GM12873 (cell line): ENCODE results near the gene SURF4.

Source experiments
- TF ChIP-seq, protein P1 (sequence below): IDR thresholded peaks from 2 replicates; pipeline ENCODE4 v1.5.1; 2012; ENCODE audit warnings: low read depth, mild to moderate bottlenecking, moderate library complexity, low read length, control low read depth; ENCODE audit not compliant: insufficient read depth; ENCODE audit errors: missing control alignments

SURF4 gene

GRCh38 chr9:133394687-133395271 lies 18.9 kb upstream of the SURF4 start:
- TF ChIP-seq, protein P1, sequence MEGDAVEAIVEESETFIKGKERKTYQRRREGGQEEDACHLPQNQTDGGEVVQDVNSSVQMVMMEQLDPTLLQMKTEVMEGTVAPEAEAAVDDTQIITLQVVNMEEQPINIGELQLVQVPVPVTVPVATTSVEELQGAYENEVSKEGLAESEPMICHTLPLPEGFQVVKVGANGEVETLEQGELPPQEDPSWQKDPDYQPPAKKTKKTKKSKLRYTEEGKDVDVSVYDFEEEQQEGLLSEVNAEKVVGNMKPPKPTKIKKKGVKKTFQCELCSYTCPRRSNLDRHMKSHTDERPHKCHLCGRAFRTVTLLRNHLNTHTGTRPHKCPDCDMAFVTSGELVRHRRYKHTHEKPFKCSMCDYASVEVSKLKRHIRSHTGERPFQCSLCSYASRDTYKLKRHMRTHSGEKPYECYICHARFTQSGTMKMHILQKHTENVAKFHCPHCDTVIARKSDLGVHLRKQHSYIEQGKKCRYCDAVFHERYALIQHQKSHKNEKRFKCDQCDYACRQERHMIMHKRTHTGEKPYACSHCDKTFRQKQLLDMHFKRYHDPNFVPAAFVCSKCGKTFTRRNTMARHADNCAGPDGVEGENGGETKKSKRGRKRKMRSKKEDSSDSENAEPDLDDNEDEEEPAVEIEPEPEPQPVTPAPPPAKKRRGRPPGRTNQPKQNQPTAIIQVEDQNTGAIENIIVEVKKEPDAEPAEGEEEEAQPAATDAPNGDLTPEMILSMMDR, result no peak

DNA sequence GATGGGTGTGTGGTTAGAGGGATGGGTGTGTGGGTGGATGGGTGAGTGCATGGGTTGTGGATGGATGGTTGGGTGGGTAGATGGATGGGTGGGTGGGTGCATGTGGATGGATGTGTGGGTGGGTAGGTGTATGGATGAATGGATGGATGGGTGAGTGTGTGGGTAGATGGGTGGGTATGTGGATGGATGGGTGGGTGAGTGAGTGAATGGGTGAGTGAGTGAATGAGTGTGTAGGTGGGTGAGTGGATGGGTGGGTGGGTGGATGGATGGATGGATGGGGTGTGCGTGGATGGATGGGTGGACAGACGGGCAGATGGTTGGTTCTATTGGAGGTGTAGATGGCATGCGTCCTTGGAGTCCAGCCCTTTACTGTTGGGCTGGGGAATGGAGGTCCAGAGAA lies 17.5 kb upstream of the SURF4 start:
- TF ChIP-seq, protein P1, result no peak

GRCh38 chr9:133390713-133391112 lies 14.9 kb upstream of the SURF4 start:
- TF ChIP-seq, protein P1, result no peak

DNA sequence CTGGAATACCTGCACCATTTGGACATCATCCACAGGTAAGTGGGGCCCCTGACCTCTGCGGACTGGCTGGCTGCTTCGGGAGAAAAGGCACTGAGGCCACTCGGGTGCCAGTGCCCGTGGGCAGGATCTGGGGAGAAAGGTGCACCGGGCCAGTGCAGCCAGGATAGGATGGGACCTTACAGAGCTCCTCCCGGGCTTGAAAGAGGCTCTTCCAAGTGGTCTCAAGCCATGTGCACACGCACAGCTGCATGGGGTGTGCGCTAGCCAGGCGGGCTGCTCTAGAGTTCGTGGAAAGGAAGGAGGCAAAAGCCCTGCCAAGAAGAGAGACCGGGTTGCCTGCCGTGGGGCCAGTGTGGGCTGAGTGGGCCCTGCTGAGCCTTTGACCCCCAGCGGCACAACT lies 13.7 kb upstream of the SURF4 start:
- TF ChIP-seq, protein P1, result no peak

- TF ChIP-seq, protein P1, result no peak
Measured at GRCh38 chr9:133389025-133389557, 13.2 kb upstream of the SURF4 start.

DNA sequence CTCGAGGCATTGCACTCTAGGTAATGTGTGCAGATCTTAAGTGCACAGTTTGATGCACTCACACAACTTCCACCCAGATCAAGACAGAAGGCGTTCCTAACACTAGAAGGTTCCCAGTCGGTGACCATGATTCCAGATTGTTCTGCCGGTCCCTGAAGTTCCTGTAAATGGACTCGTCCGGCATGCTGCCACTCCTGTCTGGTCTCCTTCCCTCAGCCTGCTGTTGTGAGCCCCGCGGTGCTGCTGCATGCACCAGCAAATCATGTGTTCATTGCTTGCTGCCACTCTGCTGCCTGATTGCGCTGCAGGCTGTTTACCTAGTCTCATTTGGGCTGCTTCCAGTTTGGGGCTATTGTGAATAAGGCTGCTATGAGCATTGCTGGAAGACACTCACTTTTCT lies 11.8 kb upstream of the SURF4 start:
- TF ChIP-seq, protein P1, result no peak

GRCh38 chr9:133386338-133386737 lies 10.5 kb upstream of the SURF4 start:
- TF ChIP-seq, protein P1, result no peak
